HG03469 (cell line): ENCODE data around the gene CTBP2.
A peak's percentile ranks its signal among the peaks of the same experiment; 100 is the strongest.

ENCODE experiments used
- ATAC-seq: cut with Tn5 transposase; IDR thresholded peaks from one replicate; pipeline ENCODE4 v1.9.1; 2021; ENCODE audit warnings: mild to moderate bottlenecking, moderate library complexity, moderate number of reproducible peaks; ENCODE audit not compliant: unreplicated experiment

CTBP2 gene

GRCh38 chr10:125159932-125160855 is at the start of gene CTBP2:
TSS of gene CTBP2 (minus strand) at chr10:125160563.
- no peak for ATAC-seq

- ATAC-seq = no peak
Observed at GRCh38 chr10:125209591-125210355, 49.4 kb upstream of the CTBP2 start.

- no peak for ATAC-seq
Observed at GRCh38 chr10:125208854-125209565, 48.6 kb upstream of the CTBP2 start.

DNA sequence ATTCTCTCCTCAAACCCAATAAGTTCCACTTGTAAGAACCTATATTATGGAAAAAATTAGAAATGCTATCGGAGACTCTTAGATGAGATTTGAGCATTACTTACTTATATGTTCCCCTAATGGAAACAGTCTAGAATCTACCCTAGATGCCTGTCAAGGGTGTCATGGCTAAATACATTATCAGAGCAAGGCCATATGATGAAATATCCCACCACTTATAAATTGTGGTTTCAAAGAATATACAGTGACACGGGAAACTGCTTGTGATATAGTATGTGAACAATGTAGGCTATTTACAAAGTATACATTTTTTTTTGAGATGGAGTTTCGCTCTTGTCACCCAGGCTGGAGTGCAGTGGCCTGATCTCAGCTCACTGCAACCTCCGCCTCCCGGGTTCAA is 46.3 kb upstream of the CTBP2 start:
- no peak for ATAC-seq

GRCh38 chr10:125205431-125205830 is 45.1 kb upstream of the CTBP2 start:
- ATAC-seq = no peak

DNA sequence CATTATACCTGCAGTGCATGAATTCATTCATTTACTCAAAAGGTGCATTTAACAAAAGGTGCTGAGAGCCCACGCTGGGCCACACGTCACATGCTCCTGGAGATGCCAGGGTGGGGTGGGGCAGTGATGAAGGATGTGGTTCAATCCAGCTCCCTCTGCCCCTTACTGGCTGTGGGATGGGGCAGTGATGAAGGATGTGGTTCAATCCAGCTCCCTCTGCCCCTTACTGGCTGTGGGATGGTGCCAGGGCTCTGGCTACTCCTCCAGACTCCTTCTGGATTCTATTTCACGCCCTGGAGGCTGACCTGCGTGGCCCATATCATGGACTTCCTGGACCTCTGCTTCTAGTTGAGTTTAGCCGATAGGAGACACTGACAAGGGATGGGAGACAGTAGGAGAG is 44.0 kb upstream of the CTBP2 start:
- ATAC-seq = no peak

DNA sequence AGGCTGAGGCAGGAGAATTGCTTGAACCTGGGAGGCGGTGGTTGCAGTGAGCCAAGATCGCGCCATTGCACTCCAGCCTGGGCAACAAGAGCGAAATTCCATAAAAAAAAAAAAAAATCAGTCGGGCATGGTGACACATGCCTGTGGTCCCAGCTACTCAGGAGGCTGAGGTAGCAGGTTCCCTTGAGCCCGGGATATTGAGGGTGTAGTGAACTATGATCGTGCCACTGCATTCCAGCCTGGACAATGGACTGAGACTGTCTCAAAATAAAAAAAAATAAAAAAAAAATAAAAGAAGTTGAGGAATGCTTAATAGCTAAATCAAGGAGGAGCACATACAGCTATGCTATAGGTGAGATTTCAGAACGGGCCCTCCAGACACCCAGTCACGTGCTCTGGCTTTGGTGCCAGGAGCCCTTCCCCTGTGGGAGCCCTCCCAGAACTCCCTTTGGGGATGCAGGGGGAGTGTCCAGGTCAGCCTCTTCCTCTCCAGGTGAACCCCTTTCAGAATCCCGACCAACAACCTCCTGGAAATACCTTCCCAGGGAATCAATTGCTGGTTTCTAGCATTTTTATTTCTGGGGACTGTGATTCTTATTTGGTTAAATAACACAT is 42.9 kb upstream of the CTBP2 start:
- no peak for ATAC-seq

GRCh38 chr10:125201791-125202622 is 41.6 kb upstream of the CTBP2 start:
- no peak for ATAC-seq

DNA sequence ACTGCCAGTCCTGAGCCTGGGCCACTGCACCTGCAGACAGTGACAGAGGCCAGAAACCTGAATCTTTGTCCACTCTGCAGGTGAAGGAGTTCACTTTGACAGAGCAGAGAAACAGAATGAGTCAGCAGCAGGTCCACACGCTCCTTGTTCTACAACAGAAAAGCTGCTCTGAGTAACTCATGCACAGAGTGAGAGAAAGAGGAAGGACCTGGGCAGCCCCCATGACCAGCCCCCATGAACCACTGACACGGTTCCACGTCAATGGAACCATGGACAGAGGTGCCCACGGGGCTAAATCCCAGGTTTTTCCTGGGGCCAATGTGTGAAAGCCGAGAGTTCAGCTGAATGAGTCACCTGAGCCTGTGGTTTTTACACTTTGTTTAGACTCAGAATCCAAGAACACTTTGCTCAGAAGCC is 40.8 kb upstream of the CTBP2 start:
- ATAC-seq = peak; percentile 87

- no peak for ATAC-seq
Observed at GRCh38 chr10:125200396-125200795, 40.0 kb upstream of the CTBP2 start.

DNA sequence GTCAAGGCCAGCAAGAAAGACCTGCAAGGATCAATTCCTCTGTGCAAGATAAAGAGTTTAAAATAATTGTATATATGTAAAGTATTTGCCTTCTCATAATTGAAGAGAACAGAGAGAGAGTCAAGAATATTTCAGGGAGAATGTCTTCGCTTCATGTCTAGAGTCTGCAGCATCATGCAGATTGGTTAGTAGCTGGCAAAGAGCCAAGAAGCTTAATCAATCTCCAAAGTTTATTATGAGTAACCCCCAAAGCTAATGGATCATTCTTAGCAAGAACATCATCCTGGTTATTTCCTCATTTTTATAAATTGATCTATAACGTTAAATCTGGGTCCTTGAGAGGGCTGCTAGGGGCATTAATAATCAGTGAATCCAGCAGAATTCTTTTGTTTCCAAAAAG is 38.9 kb upstream of the CTBP2 start:
- ATAC-seq = no peak

- no peak for ATAC-seq
Observed at GRCh38 chr10:125194814-125195213, 34.5 kb upstream of the CTBP2 start.

GRCh38 chr10:125193306-125193877 is 33.0 kb upstream of the CTBP2 start:
- ATAC-seq = no peak

GRCh38 chr10:125192620-125193019 is 32.3 kb upstream of the CTBP2 start:
- ATAC-seq = no peak

DNA sequence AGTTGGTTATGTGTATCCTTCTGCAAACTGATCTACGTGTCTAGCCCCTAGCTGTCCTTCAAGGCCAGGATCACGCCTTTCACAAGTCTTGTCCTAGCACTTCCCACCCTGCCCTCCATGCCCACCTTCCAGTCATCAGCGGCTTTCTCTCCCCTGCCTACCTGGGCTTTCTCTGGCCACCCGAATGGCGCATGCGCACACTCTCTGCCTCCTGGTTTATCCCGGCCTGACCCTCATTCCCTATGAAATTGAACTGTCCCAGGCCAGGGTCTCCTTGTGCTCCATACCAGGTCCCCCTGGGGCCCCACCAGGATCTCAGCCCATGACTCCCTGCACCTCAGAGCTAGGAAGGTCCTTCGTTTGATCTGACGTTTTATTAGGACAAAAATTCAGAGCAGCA is 31.6 kb upstream of the CTBP2 start:
- no peak for ATAC-seq

- no peak for ATAC-seq
Observed at GRCh38 chr10:125190946-125191345, 30.6 kb upstream of the CTBP2 start.

DNA sequence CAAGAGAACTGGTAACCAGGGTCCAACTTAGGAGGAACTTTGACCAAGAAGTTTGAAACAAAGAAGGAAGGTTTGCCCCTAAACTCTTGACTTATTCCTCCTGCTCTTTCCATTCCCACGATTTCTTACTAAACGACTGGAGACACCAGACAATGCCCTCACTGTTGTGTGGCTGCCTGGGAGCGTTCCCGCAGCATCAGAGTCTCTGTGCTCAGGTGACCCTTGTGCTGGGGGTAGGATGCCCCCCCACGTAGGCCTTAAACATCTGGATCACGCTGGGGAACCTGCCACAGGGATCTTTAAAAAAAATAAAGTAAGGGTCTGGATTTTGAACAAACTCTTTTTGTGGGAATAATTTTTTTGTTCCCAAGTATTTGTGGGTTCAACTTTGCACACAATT is 30.1 kb upstream of the CTBP2 start:
- ATAC-seq = no peak

- no peak for ATAC-seq
Observed at GRCh38 chr10:125189162-125189561, 28.8 kb upstream of the CTBP2 start.
